GM20431 (cell line): Measurements from ENCODE around the gene NUDT21.
"Not testable (repeated sequence)": the region's sequence is repeated elsewhere in the genome, so short reads cannot be mapped to it uniquely, and the experiment has no call there.

Experiments
- in situ Hi-C: fragments of 300-500 bp; cut with MseI, MboI; formaldehyde crosslinking; loops from one replicate; pipeline ENCODE4 v1.15.0; 2020; ENCODE audit warnings: low sequenced_read_pairs; ENCODE audit not compliant: unreplicated experiment

The NUDT21 gene

GRCh38 chr16:56421313-56421712 is 29.8 kb downstream of the NUDT21 start:
- in situ Hi-C loops = no loop called here

- in situ Hi-C loops = no loop called here
Observed at GRCh38 chr16:56420613-56421012, 30.5 kb downstream of the NUDT21 start.

- in situ Hi-C loops = no loop called here
Observed at GRCh38 chr16:56419740-56420548, 31.2 kb downstream of the NUDT21 start.

GRCh38 chr16:56417138-56417537 is 34.0 kb downstream of the NUDT21 start:
- in situ Hi-C loops = no loop called here

- in situ Hi-C loops = no loop called here
Observed at GRCh38 chr16:56415875-56416274, 35.3 kb downstream of the NUDT21 start.

GRCh38 chr16:56414366-56414765 is 36.8 kb downstream of the NUDT21 start:
- in situ Hi-C loops = no loop called here

GRCh38 chr16:56413381-56413780 is 37.8 kb downstream of the NUDT21 start:
- in situ Hi-C loops = no loop called here

- in situ Hi-C loops = no loop called here
Observed at GRCh38 chr16:56411624-56412023, 39.5 kb downstream of the NUDT21 start.

GRCh38 chr16:56411123-56411522 is 40.0 kb downstream of the NUDT21 start:
- in situ Hi-C loops = no loop called here

GRCh38 chr16:56409195-56409594 is 41.9 kb downstream of the NUDT21 start:
- in situ Hi-C loops = no loop called here

GRCh38 chr16:56408379-56409098 is 42.6 kb downstream of the NUDT21 start:
- in situ Hi-C loops = no loop called here

- in situ Hi-C loops = no loop called here
Observed at GRCh38 chr16:56405977-56406672, 45.0 kb downstream of the NUDT21 start.

GRCh38 chr16:56401482-56401881 is 49.6 kb downstream of the NUDT21 start:
- in situ Hi-C loops = no loop called here

GRCh38 chr16:56400458-56400857 is 50.7 kb downstream of the NUDT21 start:
- in situ Hi-C loops = no loop called here

GRCh38 chr16:56399486-56399885 is 51.6 kb downstream of the NUDT21 start:
- in situ Hi-C loops = no loop called here

GRCh38 chr16:56399047-56399446 is 52.1 kb downstream of the NUDT21 start:
- in situ Hi-C loops = no loop called here

- in situ Hi-C loops = not testable (repeated sequence)
Observed at GRCh38 chr16:56396724-56397123, 54.4 kb downstream of the NUDT21 start.

- in situ Hi-C loops = no loop called here
Observed at GRCh38 chr16:56389554-56389953, 61.6 kb downstream of the NUDT21 start.

GRCh38 chr16:56388209-56388608 is 62.9 kb downstream of the NUDT21 start:
- in situ Hi-C loops = no loop called here

- in situ Hi-C loops = no loop called here
Observed at GRCh38 chr16:56387396-56387795, 63.7 kb downstream of the NUDT21 start.
